HG03469 (cell line): ENCODE results near the gene UGT1A6.
"Not testable (repeated sequence)": the region's sequence is repeated elsewhere in the genome, so short reads cannot be mapped to it uniquely, and the experiment has no call there.

Source experiments
- ATAC-seq: cut with Tn5 transposase; IDR thresholded peaks from one replicate; pipeline ENCODE4 v1.9.1; 2021; ENCODE audit warnings: mild to moderate bottlenecking, moderate library complexity, moderate number of reproducible peaks; ENCODE audit not compliant: unreplicated experiment

UGT1A6 gene

DNA sequence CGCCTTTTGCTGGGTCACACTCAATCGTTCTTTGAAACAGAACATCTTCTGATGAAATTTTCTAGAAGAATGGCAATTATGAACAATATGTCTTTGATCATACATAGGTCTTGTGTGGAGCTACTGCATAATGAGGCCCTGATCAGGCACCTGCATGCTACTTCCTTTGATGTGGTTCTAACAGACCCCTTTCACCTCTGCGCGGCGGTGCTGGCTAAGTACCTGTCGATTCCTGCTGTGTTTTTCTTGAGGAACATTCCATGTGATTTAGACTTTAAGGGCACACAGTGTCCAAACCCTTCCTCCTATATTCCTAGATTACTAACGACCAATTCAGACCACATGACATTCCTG lies 20.5 kb downstream of the UGT1A6 start:
- no peak for ATAC-seq

DNA sequence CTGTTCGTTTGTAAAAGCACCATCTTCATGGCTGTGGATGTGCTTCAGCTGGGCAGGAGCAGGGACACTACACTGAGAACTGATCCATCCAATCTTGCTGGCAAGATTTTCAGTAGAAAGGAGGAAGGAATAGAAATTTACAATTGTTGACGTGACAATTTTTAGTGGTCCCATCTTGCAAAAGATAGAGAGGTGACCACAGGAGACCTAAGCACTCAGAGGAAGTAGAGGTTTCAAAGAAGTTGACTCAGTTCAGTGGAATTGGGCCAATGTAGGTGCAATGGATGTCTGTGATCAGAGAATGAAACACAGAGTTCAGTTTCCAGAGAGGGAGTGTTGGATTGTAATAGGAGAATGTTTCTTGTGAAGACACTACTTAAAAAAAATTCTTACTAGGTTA lies 21.4 kb downstream of the UGT1A6 start:
- no peak for ATAC-seq

DNA sequence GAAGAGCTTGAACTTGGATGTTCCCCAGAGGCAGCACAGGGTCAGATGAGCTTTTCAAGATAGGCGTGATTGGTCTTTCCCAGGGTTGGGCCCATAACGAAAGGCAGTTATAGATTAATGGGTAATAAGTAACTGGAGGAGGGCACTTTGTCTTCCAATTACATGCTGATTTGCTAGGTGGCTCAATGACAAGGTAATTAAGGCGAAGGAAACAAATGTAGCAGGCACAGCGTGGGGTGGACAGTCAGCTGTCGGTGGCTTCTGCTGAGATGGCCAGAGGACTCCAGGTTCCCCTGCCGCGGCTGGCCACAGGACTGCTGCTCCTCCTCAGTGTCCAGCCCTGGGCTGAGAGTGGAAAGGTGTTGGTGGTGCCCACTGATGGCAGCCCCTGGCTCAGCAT lies 25.9 kb downstream of the UGT1A6 start, which contains the start of gene UGT1A4:
UGT1A4 (plus strand) TSS at position 185 of the 400 bp plus-strand sequence; CDS start at position 270, 85 bp downstream.
- no peak for ATAC-seq

GRCh38 chr2:233728723-233729301 lies 36.1 kb downstream of the UGT1A6 start, which contains the start of gene UGT1A3:
TSS of gene UGT1A3 (plus strand) at chr2:233729042. CDS start at chr2:233729127, 85 bp downstream.
- ATAC-seq, result no peak

DNA sequence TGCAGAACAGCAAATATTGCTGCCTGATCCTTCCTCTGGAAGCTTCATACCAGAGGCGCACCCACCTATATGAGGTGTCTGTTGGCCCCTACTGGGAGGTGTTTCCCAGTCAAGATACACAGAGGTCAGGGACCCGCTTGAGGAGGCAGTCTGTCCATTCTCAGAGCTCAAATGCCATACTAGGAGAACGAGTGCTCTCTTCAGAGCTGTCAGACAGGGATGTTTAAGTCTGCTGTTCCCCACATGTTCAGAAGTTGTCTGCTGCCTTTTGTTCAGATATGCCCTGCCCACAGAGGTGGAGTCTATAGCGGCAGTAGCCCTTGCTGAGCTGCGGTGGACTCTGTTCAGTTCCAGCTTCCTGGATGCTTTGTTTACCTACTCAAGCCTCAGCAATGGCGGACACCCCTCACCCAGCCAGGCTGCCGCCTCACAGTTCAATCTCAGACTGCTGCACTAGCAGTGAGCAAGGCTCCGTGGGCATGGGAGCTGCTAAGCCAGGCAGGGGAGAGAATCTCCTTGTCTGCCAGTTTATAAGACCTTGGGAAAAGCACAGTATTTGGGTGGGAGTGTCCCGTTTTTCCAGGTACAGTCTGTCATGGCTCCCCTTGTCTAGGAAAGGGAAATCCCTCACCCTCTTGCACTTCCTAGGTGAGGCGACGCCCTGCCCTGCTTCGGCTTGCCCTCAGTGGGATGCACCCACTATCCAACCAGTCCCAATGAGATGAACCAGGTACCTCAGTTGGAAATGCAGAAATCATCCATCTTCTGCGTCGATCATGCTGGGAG lies 44.4 kb downstream of the UGT1A6 start:
- ATAC-seq, result not testable (repeated sequence)

DNA sequence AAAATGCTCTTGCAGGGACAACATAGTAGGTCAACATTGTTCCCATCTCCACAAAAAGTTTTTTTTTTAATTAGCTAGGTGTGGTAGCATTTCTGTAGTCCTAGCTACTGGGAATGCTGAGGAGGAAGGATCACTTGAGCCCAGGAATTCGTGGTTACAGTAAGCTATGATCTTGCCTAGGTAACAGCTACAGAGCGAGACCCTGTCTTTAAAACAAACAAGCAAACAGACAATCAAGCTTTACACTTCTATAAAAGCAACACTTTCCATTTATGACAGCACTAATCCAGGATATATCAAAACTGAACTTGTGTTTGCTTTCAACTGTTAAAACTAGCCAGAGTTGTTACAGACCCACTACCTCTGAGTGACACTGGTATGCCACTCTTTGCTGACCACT lies 48.2 kb downstream of the UGT1A6 start:
- no peak for ATAC-seq

DNA sequence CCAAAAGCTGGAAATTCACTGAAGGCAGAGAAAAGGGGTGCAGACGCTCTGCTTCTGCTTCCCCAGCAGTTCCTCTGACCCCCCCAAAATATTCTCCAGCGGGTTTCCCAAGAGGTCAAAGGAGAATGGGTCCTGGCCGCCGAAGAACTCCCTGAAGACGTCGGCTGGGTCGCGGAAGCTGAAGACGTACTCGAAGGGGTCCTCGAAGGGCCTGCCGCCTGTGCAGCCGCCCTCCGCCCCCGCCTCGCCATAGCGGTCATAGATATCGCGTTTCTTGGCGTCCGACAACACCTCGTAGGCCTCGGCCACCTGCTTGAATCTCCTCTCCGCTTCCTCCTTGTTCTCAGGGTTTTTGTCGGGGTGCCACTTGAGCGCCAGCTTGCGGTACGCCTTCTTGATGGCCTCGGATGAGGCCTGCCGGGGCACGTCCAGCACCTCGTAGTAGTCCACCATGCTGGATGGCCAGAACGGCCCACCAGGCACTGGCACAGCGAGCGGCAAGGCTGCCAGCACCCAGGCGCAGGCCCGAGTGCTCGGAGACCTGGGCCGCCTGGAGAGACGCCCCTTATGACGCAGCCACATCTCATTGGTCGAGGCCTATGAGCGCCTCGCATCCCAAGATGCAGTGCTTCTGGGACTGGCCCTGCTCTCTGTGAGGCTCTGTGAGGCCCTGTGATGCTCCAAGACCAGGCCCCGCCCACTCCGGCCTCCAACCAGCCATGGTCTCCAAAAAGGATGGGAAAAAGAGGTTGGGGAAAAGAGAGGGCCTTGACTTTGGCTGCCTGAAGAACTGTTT lies 51.0 kb downstream of the UGT1A6 start:
- no peak for ATAC-seq

DNA sequence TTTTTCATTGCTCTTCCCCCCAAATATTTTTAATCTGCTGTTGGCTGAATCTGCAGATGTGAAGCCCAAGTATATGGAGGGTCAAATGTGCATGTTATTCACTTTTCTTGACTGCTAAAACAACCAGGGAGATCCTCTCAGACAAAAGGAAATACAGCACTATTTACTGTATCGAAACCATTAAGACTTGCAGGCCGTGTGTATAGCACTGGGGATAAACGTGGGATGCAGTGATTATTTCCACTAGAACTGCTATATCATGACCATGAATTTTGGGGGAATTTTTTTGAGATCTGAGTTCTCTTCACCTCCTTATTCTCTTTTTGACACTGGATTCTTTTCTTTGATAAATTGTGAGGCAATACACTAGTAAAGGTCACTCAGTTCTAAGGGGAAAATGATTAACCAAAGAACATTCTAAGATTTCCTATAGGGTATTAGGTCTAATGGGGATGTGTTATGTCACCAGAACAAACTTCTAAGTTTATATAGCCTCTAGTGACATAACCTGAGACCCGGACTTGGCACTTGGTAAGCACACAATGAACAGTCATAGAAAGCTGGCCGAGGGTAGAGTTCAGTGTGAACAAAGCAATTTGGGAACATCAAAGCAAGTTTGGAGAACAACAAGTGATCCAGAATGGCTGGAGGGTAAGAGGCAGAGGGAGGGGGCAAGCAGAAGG lies 52.5 kb downstream of the UGT1A6 start:
- no peak for ATAC-seq

DNA sequence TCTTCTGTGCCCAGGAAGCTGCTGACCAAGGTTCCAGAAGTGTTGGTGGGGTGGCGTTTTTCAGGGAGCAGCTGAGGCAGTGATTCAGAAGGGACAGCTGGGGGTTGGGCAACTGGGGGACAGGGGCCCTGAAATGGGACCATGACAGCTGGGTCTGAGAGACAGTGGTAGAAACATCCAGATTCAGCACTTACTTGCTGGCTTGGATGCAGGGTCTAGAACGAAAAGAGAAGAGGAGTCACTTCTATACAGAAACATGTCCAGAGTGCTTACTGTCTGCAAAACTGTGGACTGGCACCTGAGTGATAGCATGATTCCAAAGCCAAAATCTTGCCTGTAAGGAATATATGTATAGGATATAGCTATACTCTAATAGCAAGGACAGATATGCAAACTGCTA lies 53.1 kb downstream of the UGT1A6 start:
- ATAC-seq, result not testable (repeated sequence)

DNA sequence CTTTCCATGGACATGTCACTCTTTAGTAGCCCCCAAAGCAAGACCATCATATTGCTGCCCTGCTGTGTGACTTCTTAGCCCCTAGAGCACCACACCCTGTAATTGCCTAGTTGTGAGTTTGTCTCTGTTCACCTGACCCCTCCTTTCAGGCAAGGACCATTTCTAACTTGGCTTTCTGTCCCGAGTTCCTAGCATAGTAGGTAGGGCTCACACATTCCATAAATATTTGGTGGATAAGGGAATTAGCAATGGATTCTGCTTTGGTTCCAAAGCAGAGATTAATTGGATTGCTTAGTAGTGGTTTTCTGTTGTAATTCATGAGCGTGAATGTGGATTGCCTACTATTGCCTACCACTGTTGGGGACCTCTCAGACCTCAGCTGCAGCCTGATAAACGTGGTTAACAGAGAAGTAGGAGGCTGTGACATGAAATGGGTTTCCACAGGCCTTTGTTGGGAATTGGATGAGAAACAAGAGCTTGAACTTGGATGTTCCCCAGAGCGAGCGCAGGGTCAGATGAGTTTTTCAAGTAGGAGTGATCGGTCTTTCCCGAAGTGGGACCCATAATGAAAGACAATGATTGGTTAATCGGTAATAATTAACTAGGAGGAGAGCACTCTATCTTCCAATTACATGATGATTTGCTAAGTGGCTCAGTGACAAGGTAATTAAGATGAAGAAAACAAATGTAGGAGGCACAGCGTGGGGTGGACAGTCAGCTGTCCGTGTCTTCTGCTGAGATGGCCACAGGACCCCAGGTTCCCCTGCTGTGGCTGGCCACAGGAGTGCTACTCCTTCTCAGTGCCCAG lies 54.0 kb downstream of the UGT1A6 start:
- no peak for ATAC-seq

DNA sequence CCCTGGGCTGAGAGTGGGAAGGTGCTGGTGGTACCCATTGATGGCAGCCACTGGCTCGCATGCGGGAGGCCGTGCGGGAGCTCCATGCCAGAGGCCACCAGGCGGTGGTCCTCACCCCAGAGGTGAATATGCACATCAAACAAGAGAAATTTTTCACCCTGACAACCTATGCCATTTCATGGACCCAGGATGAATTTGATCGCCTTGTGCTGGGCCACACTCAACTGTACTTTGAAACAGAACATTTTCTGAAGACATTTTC lies 54.5 kb downstream of the UGT1A6 start:
- ATAC-seq, result no peak

DNA sequence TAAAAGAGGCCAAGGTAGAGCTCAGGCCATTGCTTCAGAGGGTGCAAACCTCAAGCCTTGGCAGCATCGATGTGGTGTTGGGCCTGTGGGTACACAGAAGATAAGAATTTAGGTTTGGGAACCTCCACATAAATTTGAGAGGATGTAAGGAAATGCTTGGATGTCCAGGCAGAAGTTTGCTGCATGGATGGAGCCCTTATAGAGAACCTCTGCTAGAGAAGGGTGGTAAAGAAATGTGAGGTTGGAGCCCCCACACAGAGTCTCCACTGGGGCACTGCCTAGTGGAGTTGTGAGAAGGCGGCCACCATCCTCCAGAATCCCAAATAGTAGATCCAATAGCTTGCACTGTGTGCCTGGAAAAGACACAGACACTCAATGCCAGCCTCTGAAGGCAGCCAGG lies 58.0 kb downstream of the UGT1A6 start:
- not testable (repeated sequence) for ATAC-seq

GRCh38 chr2:233751212-233752009 lies 58.7 kb downstream of the UGT1A6 start:
- not testable (repeated sequence) for ATAC-seq

DNA sequence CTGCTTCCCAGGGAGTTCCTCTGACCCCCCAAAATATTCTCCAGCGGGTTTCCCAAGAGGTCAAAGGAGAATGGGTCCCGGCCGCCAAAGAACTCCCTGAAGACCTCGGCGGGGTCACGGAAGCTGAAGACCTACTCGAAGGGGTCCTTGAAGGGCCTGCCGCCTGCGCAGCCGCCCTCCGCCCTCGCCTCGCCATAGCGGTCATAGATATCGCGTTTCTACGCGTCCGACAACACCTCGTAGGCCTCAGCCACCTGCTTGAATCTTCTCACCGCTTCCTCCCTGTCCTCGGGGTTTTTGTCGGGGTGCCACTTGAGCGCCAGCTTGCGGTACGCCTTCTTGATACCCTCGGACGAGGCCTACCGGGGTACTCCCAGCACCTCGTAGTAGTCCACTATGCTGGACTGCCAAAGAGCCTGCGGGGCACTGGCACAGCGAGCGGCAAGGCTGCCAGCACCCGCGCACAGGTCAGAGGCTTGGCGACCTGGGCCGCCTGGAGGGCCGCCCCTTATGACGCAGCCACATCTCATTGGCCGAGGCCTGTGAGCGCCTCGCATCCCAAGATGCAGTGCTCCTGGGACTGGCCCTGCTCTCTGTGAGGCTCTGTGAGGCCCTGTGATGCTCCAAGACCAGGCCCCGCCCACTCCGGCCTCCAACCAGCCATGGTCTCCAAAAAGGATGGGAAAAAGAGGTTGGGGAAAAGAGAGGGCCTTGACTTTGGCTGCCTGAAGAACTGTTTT lies 62.4 kb downstream of the UGT1A6 start:
- no peak for ATAC-seq

DNA sequence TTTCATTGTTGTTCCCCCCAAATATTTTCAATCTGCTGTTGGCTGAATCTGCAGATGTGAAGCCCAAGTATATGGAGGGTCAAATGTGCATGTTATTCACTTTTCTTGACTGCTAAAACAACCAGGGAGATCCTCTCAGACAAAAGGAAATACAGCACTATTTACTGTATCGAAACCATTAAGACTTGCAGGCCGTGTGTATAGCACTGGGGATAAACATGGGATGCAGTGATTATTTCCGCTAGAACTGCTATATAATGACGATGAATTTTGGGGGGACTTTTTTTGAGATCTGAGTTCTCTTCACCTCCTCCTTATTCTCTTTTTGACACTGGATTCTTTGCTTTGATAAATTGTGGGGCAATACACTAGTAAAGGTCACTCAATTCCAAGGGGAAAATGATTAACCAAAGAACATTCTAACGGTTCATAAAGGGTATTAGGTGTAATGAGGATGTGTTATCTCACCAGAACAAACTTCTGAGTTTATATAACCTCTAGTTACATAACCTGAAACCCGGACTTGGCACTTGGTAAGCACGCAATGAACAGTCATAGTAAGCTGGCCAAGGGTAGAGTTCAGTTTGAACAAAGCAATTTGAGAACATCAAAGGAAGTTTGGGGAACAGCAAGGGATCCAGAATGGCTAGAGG lies 63.9 kb downstream of the UGT1A6 start:
- ATAC-seq, result no peak

DNA sequence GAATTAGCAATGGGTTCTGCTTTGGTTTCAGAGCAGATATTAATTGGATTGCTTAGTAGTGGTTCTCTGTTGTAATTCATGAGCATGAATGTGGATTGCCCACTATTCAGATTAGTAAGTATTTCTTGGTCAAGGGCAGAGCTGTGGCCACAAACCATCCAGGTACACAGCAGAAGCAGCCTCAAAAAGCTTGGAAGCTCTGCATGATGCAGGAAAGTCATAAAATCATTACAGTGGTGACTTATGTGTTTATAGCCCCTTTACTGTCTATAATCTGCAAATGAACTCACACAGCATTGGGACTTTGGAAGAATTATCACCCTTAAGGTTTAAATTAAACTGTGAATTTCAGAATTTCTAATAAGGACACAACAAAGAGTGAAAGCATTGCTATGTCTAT lies 65.5 kb downstream of the UGT1A6 start:
- ATAC-seq, result no peak

- ATAC-seq, result no peak
Observed at GRCh38 chr2:233758849-233759248, 66.2 kb downstream of the UGT1A6 start.

- no peak for ATAC-seq
Observed at GRCh38 chr2:233760043-233760442, 67.4 kb downstream of the UGT1A6 start, which contains the start of gene UGT1A1. TSS of gene UGT1A1 (plus strand) at chr2:233760270. CDS start at chr2:233760288, 18 bp downstream.
